Tibial nerve (tissue), 4 donors: ENCODE results near the gene SLC2A6. TPM values are rescaled to one million over a fixed set of nuclear protein-coding genes. Genes with fewer than 3 reads are reported as not detected.

Experiments
- DNase-seq, 2 donors: peaks; one replicate each; pipeline ENCODE4 v3.0.0-alpha.2; 2019; ENCODE audit warnings: low spot score in 2 of 2
- H3K27ac ChIP-seq, 4 donors: fragments of 200-600 bp; sonication (generic) in 3 of 4; one replicate each; pipeline ENCODE4 v1.5.1; 2017 to 2019; ENCODE audit warnings: mild to moderate bottlenecking in 1 of 4
- H3K27me3 ChIP-seq, 2 donors: fragments of 200-600 bp; sonication (generic) in 1 of 2; one replicate each; pipeline versions ENCODE4 v1.5.1 to v1.6.0; 2017 to 2019
- H3K36me3 ChIP-seq, 3 donors: fragments of 200-600 bp; sonication (generic); one replicate each; pipeline ENCODE4 v1.5.1; 2018 to 2019
- H3K4me1 ChIP-seq, 4 donors: fragments of 200-600 bp; sonication (generic) in 3 of 4; one replicate each; pipeline ENCODE4 v1.5.1; 2017 to 2019
- H3K4me3 ChIP-seq, 4 donors: fragments of 200-600 bp; sonication (generic) in 3 of 4; one replicate each; pipeline ENCODE4 v1.5.1; 2017 to 2019; ENCODE audit warnings: mild to moderate bottlenecking in 1 of 4, moderate library complexity in 1 of 4
- H3K9me3 ChIP-seq, 4 donors: fragments of 200-600 bp; sonication (generic) in 3 of 4; one replicate each; pipeline ENCODE4 v1.5.1; 2017 to 2019
- EP300 ChIP-seq, 2 donors: sonication (generic); formaldehyde crosslinking; IDR thresholded peaks; one replicate each; pipeline ENCODE4 v1.6.1; 2017; ENCODE audit warnings: antibody characterized with exemption in 2 of 2, mild to moderate bottlenecking in 1 of 2
- POLR2A ChIP-seq, 2 donors: fragments of 450-650 bp; IDR thresholded peaks; one replicate each; pipeline ENCODE4 v1.6.1; 2017; ENCODE audit warnings: antibody characterized with exemption in 2 of 2, mild to moderate bottlenecking in 2 of 2, moderate library complexity in 2 of 2
- WGBS, 2 donors: methylation state at CpG; one replicate each; pipeline ENCODE4 v1.1.5; 2018; 5-methylcytosine and 5-hydroxymethylcytosine counted together
- total RNA-seq, 4 donors: library from RNA; depleted of rRNA; stranded (reverse); fragments of >200 nt; gene quantifications; one replicate each; pipeline ENCODE4 v1.1.0, GENCODE V29; 2016
- TF ChIP-seq, protein P1 (sequence below), 5 experiments: fragments of 200-600 bp in 3 of 5; fragments of 450-650 bp in 2 of 5; sonication (generic) in 3 of 5; IDR thresholded peaks; one replicate each; pipeline ENCODE4 v1.5.1; 2016 to 2019; ENCODE audit warnings: antibody characterized with exemption in 5 of 5, mild to moderate bottlenecking in 3 of 5, moderate library complexity in 2 of 5

SLC2A6 gene
- total RNA-seq, 4 donors from 2014 or later = 2.1 to 6.3 (median 3.0) TPM

DNA sequence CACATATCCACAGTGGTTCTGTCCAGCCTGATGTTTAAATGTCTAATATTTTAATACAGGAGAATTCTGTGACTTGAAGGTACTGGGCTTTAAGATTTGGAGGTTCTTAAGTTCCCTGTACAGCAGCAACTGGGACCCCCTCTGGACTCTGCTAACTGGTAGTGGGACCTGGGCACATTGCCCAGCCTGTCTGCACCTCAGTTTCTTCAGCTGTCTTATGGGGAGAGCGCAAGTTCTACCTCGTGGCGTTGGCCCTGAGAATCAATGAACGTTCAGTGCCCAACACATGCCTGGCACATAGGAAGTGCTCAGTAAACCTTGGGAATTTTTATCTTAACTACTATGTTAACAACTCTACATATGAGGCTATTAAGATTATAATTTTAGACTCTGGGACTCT, 1.4 kb downstream of the SLC2A6 start:
- DNase-seq = no peak
- no peaks in the 10 kb centered on the region for H3K27me3 ChIP-seq
- H3K36me3 ChIP-seq = peaks cover 0 to 35% (median 0%) of the 10 kb centered on the region in 3 donors
- peaks cover 0 to 22% (median 10%) of the 10 kb centered on the region in 4 donors for H3K4me1 ChIP-seq
- no peak overlapping the region for H3K4me3 ChIP-seq
- no peaks in the 10 kb centered on the region for H3K9me3 ChIP-seq
- WGBS, 2 donors = 88 to 94% methylated on average over 4 of the region's 4 CpGs
- H3K27ac ChIP-seq = no peak overlapping the region
- TF ChIP-seq, protein P1, sequence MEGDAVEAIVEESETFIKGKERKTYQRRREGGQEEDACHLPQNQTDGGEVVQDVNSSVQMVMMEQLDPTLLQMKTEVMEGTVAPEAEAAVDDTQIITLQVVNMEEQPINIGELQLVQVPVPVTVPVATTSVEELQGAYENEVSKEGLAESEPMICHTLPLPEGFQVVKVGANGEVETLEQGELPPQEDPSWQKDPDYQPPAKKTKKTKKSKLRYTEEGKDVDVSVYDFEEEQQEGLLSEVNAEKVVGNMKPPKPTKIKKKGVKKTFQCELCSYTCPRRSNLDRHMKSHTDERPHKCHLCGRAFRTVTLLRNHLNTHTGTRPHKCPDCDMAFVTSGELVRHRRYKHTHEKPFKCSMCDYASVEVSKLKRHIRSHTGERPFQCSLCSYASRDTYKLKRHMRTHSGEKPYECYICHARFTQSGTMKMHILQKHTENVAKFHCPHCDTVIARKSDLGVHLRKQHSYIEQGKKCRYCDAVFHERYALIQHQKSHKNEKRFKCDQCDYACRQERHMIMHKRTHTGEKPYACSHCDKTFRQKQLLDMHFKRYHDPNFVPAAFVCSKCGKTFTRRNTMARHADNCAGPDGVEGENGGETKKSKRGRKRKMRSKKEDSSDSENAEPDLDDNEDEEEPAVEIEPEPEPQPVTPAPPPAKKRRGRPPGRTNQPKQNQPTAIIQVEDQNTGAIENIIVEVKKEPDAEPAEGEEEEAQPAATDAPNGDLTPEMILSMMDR (IDR thresholded peaks at IDR 0.05) = no peak
- TF ChIP-seq EP300 (IDR thresholded peaks at IDR 0.05) (no peak), POLR2A (IDR thresholded peaks at IDR 0.05) (no peak)

DNA sequence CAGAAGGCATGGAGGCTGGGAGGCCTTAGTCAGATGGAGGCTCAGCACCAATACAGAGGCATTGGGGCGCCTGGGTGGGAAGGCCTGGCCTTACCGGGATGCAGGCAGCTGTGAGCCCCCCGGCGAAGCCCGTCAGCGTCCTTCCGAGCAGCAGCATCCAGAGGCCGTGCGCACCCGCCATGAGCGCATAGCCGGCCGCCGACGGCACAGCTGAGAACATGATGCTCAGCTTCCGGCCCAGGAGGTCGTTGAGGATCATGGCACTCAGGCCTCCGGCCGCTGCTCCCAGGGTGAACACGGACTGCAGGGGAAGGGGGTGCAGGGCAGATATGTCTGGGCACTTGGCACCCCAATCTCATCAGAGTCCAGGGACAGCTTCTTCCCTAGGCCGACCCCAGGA, 2.0 kb downstream of the SLC2A6 start:
- H3K4me1 ChIP-seq = peaks cover 0 to 22% (median 10%) of the 10 kb centered on the region in 4 donors
- no peak for DNase-seq
- no peaks in the 10 kb centered on the region for H3K27me3 ChIP-seq
- H3K4me3 ChIP-seq = no peak overlapping the region
- H3K36me3 ChIP-seq = peaks cover 0 to 35% (median 0%) of the 10 kb centered on the region in 3 donors
- 86 to 92% methylated on average over 6 to 21 of the region's 21 CpGs for WGBS, 2 donors
- TF ChIP-seq POLR2A (IDR thresholded peaks at IDR 0.05) (no peak), EP300 (IDR thresholded peaks at IDR 0.05) (no peak)
- TF ChIP-seq, protein P1 (IDR thresholded peaks at IDR 0.05) = no peak
- no peak overlapping the region for H3K27ac ChIP-seq
- no peaks in the 10 kb centered on the region for H3K9me3 ChIP-seq

DNA sequence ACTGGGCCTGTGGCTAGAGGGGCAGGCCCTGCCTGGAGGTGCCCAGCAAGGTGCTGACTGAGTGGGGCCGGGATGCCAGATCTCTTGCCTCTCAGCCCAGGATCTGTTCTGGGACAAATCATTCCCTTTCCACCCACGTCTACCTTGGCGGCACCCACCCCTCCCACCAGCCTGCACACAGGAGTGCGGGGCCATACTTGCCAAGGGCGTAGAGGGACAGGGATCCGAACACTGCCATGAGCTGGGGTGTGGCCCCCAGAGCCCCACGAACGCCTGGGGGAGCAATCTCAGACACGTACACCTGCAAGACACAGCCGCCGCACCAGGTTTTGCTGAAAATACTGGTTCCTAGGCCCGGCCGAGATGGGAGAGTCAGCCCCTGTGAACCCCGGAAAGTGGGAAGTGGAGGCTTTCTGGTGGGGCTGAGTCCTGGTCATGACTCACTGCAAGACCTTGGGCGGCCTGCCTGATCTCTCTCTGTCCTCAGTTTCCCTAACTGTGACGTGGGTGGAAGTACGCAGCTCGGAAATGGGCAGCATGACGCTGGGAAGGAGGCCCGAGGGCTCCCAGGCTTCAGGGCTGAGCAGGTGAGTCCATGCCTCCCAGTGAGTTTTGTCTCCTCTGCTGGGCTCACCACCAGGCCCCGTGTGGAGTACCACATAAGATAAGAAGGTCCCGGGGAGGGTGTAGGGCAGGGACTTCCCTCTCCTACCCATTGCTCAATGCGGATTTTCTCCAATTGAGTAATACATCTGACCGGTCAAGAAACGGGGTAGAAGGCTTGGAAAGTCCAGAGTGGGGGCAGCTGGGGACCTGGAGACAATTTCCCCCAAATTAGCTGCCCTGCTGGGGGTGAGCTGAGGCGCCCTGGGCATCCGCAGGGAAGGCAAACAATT, 2.6 kb downstream of the SLC2A6 start:
- H3K27me3 ChIP-seq = no peaks in the 10 kb centered on the region
- H3K36me3 ChIP-seq = peaks cover 0 to 35% (median 0%) of the 10 kb centered on the region in 3 donors
- 86 to 89% methylated on average over 27 of the region's 27 CpGs for WGBS, 2 donors
- H3K4me3 ChIP-seq = no peak overlapping the region
- H3K4me1 ChIP-seq = peaks cover 0 to 22% (median 10%) of the 10 kb centered on the region in 4 donors
- H3K9me3 ChIP-seq = no peaks in the 10 kb centered on the region
- no peak for TF ChIP-seq POLR2A (IDR thresholded peaks at IDR 0.05)
- TF ChIP-seq, protein P1 (IDR thresholded peaks at IDR 0.05) = no peak
- TF ChIP-seq EP300 (IDR thresholded peaks at IDR 0.05) = no peak
- DNase-seq = no peak
- no peak overlapping the region for H3K27ac ChIP-seq

DNA sequence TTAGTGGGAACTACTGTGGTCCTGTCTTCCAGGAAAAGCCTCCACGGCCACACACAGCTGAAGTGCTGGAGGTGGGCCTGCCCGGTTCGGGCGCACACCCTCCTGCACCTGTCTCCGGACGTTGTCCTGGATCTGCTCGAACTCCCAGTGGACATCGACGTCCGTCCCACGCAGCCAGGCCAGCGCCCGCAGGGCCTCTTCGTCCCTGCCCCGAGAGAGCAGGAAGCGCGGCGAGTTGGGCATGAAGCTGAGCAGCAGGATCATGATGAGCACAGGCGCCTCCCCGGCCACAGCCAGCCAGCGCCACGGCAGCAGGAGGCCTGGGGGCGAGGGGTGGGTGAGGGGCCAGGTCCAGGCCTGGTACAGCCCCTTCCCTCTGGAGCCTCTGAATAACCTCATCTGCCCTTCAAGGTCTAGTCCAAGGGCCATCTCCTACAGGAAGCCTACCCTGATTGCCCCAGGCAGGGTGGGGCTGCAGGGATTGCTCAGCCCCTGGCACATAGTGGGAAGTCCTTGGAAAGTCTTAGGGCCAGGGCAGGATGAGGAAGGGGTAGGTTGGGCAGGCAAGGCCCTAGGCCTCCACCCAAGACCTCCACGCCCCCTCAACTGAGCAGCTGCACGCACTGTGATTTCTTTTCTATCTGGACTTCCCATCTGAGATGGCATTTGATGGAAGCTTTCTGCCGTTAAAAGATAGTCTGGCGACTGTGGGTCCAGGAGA, 3.4 kb downstream of the SLC2A6 start:
- no peak for DNase-seq
- peaks cover 0 to 22% (median 10%) of the 10 kb centered on the region in 4 donors for H3K4me1 ChIP-seq
- H3K9me3 ChIP-seq = no peaks in the 10 kb centered on the region
- no peaks in the 10 kb centered on the region for H3K27me3 ChIP-seq
- peaks cover 0 to 35% (median 0%) of the 10 kb centered on the region in 3 donors for H3K36me3 ChIP-seq
- TF ChIP-seq, protein P1 (IDR thresholded peaks at IDR 0.05) = no peak
- TF ChIP-seq POLR2A (IDR thresholded peaks at IDR 0.05) = no peak
- TF ChIP-seq EP300 (IDR thresholded peaks at IDR 0.05) = no peak
- WGBS, 2 donors = 90 to 92% methylated on average over 19 to 22 of the region's 27 CpGs
- H3K4me3 ChIP-seq = no peak overlapping the region
- H3K27ac ChIP-seq = no peak overlapping the region
